T-helper 2 cell treated with Interferon-gamma antibody and Interleukin-4, amounts not matched to agents 5 μg/mL and 100 μg/mL, for 36 hours (primary cell): ENCODE data around the gene CIC.

Experiments used
- DNase-seq: peaks from one replicate; pipeline ENCODE4 v3.0.0; 2021; ENCODE audit warnings: low spot score
- H3K27ac Mint-ChIP-seq: one replicate; pipeline ENCODE4 v1.8.0; 2021; ENCODE audit warnings: mild to moderate bottlenecking, mixed read lengths
- H3K27me3 Mint-ChIP-seq: one replicate; pipeline ENCODE4 v1.8.0; 2021; ENCODE audit warnings: low read depth, mixed read lengths
- H3K36me3 Mint-ChIP-seq: one replicate; pipeline ENCODE4 v1.8.0; 2021; ENCODE audit warnings: low read depth, mixed read lengths
- H3K4me1 Mint-ChIP-seq: one replicate; pipeline ENCODE4 v1.8.0; 2021; ENCODE audit warnings: low read depth, mixed read lengths
- H3K4me3 Mint-ChIP-seq: one replicate; pipeline ENCODE4 v1.8.0; 2022; ENCODE audit warnings: mild to moderate bottlenecking, moderate library complexity, mixed read lengths
- H3K9me3 Mint-ChIP-seq: one replicate; pipeline ENCODE4 v1.8.0; 2021; ENCODE audit warnings: mixed read lengths

Gene CIC

GRCh38 chr19:42248270-42249148 is 20.5 kb upstream of the CIC start:
- Mint-ChIP-seq H3K27ac (no peak overlapping the region), H3K36me3 (peaks cover 10% of the 10 kb centered on the region), H3K9me3 (no peaks in the 10 kb centered on the region), H3K4me1 (peaks cover 31% of the 10 kb centered on the region), H3K4me3 (no peak overlapping the region), H3K27me3 (no peaks in the 10 kb centered on the region)
- DNase-seq, result no peak

GRCh38 chr19:42249149-42249750 is 19.8 kb upstream of the CIC start:
- Mint-ChIP-seq H3K27ac (no peak overlapping the region), H3K36me3 (peaks cover 10% of the 10 kb centered on the region), H3K4me3 (no peak overlapping the region), H3K9me3 (no peaks in the 10 kb centered on the region), H3K27me3 (no peaks in the 10 kb centered on the region), H3K4me1 (peaks cover 30% of the 10 kb centered on the region)
- no peak for DNase-seq

- H3K9me3 Mint-ChIP-seq, result no peaks in the 10 kb centered on the region
- H3K27me3 Mint-ChIP-seq, result no peaks in the 10 kb centered on the region
- peaks cover 29% of the 10 kb centered on the region for H3K4me1 Mint-ChIP-seq
- H3K36me3 Mint-ChIP-seq, result peaks cover 10% of the 10 kb centered on the region
- H3K27ac Mint-ChIP-seq, result peak overlapping the region; percentile 65
- no peak overlapping the region for H3K4me3 Mint-ChIP-seq
- no peak for DNase-seq
These were observed 19.3 kb upstream of the CIC start for GRCh38 chr19:42249769-42250168.

- Mint-ChIP-seq H3K4me1 (peaks cover 25% of the 10 kb centered on the region), H3K4me3 (peak overlapping the region; percentile 12), H3K27ac (peak overlapping the region; percentile 65), H3K36me3 (peaks cover 10% of the 10 kb centered on the region), H3K27me3 (no peaks in the 10 kb centered on the region), H3K9me3 (no peaks in the 10 kb centered on the region)
- DNase-seq, result no peak
These were observed 18.8 kb upstream of the CIC start for GRCh38 chr19:42250183-42250665.

GRCh38 chr19:42250666-42251531 is 18.2 kb upstream of the CIC start:
- H3K4me1 Mint-ChIP-seq, result peaks cover 21% of the 10 kb centered on the region
- peaks cover 2% of the 10 kb centered on the region for H3K27me3 Mint-ChIP-seq
- peak overlapping the region; percentile 55 for H3K27ac Mint-ChIP-seq
- peak overlapping the region; percentile 12 for H3K4me3 Mint-ChIP-seq
- peaks cover 10% of the 10 kb centered on the region for H3K36me3 Mint-ChIP-seq
- H3K9me3 Mint-ChIP-seq, result no peaks in the 10 kb centered on the region
- DNase-seq, result no peak

GRCh38 chr19:42251572-42252358 is 17.3 kb upstream of the CIC start:
- peaks cover 9% of the 10 kb centered on the region for H3K27me3 Mint-ChIP-seq
- no peak for DNase-seq
- no peaks in the 10 kb centered on the region for H3K9me3 Mint-ChIP-seq
- peak overlapping the region; percentile 95 for H3K4me3 Mint-ChIP-seq
- H3K4me1 Mint-ChIP-seq, result peaks cover 22% of the 10 kb centered on the region
- peaks cover 10% of the 10 kb centered on the region for H3K36me3 Mint-ChIP-seq
- peak overlapping the region; percentile 91 for H3K27ac Mint-ChIP-seq

GRCh38 chr19:42252365-42253244 is 16.4 kb upstream of the CIC start:
- Mint-ChIP-seq H3K4me3 (peak overlapping the region; percentile 95), H3K36me3 (peaks cover 7% of the 10 kb centered on the region), H3K4me1 (peaks cover 21% of the 10 kb centered on the region), H3K27me3 (peaks cover 10% of the 10 kb centered on the region), H3K27ac (peak overlapping the region; percentile 91), H3K9me3 (no peaks in the 10 kb centered on the region)
- DNase-seq, result no peak

- peak overlapping the region; percentile 91 for H3K27ac Mint-ChIP-seq
- peak overlapping the region; percentile 95 for H3K4me3 Mint-ChIP-seq
- H3K9me3 Mint-ChIP-seq, result no peaks in the 10 kb centered on the region
- DNase-seq, result peak; percentile 58
- peaks cover 7% of the 10 kb centered on the region for H3K36me3 Mint-ChIP-seq
- peaks cover 10% of the 10 kb centered on the region for H3K27me3 Mint-ChIP-seq
- H3K4me1 Mint-ChIP-seq, result peaks cover 21% of the 10 kb centered on the region
These were observed 15.6 kb upstream of the CIC start for GRCh38 chr19:42253245-42254088.

- H3K36me3 Mint-ChIP-seq, result peaks cover 7% of the 10 kb centered on the region
- H3K27ac Mint-ChIP-seq, result peak overlapping the region; percentile 86
- peaks cover 10% of the 10 kb centered on the region for H3K27me3 Mint-ChIP-seq
- peak overlapping the region; percentile 64 for H3K4me3 Mint-ChIP-seq
- H3K4me1 Mint-ChIP-seq, result peaks cover 21% of the 10 kb centered on the region
- H3K9me3 Mint-ChIP-seq, result no peaks in the 10 kb centered on the region
- peak; percentile 70 for DNase-seq
These were observed 14.8 kb upstream of the CIC start for GRCh38 chr19:42254089-42254849.

- Mint-ChIP-seq H3K27me3 (peaks cover 10% of the 10 kb centered on the region), H3K36me3 (peaks cover 4% of the 10 kb centered on the region), H3K27ac (peak within 1 kb of the TSS; percentile 86), H3K4me3 (peak within 1 kb of the TSS; percentile 64), H3K4me1 (peaks cover 21% of the 10 kb centered on the region), H3K9me3 (no peaks in the 10 kb centered on the region)
- DNase-seq, result peak; percentile 93
These were observed 13.9 kb upstream of the CIC start, which contains the start of gene ERF for GRCh38 chr19:42254850-42255765. TSS of gene ERF (minus strand) at chr19:42255128. CDS start at chr19:42254999, 129 bp downstream.
